IMR-90 (cell line): ENCODE data around the gene TBC1D4.

Experiments used
- BHLHE40 ChIP-seq: fragments of 150-350 bp; IDR thresholded peaks from 2 replicates; pipeline ENCODE4 v1.6.1; 2016; ENCODE audit warnings: mild to moderate bottlenecking, low read depth, low read length
- CTCF ChIP-seq: conservative IDR thresholded peaks from 2 replicates; pipeline ENCODE4 v1.5.1; 2012; ENCODE audit warnings: mild to moderate bottlenecking, low read depth, low read length, improper control_type of control experiment
- FOS ChIP-seq: fragments of 150-350 bp; IDR thresholded peaks from 2 replicates; pipeline ENCODE4 v1.6.1; 2016; ENCODE audit warnings: low read depth, low read length
- MAZ ChIP-seq: IDR thresholded peaks from 2 replicates; pipeline ENCODE4 v1.6.1; 2012; ENCODE audit warnings: low read depth, mild to moderate bottlenecking, low read length, improper control_type of control experiment, moderate library complexity, borderline replicate concordance
- MXI1 ChIP-seq: IDR thresholded peaks from 2 replicates; pipeline ENCODE4 v1.6.1; 2012; ENCODE audit warnings: low read depth, mild to moderate bottlenecking, low read length, moderate library complexity, borderline replicate concordance
- NFE2L2 ChIP-seq: fragments of 150-350 bp; IDR thresholded peaks from 2 replicates; pipeline ENCODE4 v1.6.1; 2016; ENCODE audit warnings: low read depth, mild to moderate bottlenecking, low read length
- POLR2A ChIP-seq: IDR thresholded peaks from 2 replicates; pipeline ENCODE4 v1.6.1; 2012; ENCODE audit warnings: mild to moderate bottlenecking, low read depth, low read length
- RCOR1 ChIP-seq: IDR thresholded peaks from 2 replicates; pipeline ENCODE4 v1.6.1; 2012; ENCODE audit warnings: mild to moderate bottlenecking, low read length, improper control_type of control experiment; ENCODE audit not compliant: insufficient replicate concordance
- RFX5 ChIP-seq: IDR thresholded peaks from 2 replicates; pipeline ENCODE4 v1.8.0; 2012; ENCODE audit warnings: low read depth, mild to moderate bottlenecking, low read length, moderate library complexity
- SMC3 ChIP-seq: fragments of 150-350 bp; IDR thresholded peaks from 2 replicates; pipeline ENCODE4 v1.6.1; 2016; ENCODE audit warnings: low read depth, mild to moderate bottlenecking, antibody characterized with exemption, low read length, moderate library complexity
- USF2 ChIP-seq: fragments of 150-350 bp; IDR thresholded peaks from 2 replicates; pipeline ENCODE4 v1.6.1; 2017; ENCODE audit warnings: mild to moderate bottlenecking, antibody characterized with exemption, low read length, low read depth

GRCh38 chr13:75468098-75468497 lies 13.9 kb downstream of the TBC1D4 start:
- TF ChIP-seq POLR2A: no peak
- no peak for TF ChIP-seq CTCF
- no peak for TF ChIP-seq USF2
- TF ChIP-seq MAZ: no peak
- TF ChIP-seq SMC3: no peak
- TF ChIP-seq FOS: no peak
- TF ChIP-seq MXI1: no peak
- TF ChIP-seq RCOR1: no peak
- no peak for TF ChIP-seq RFX5
- TF ChIP-seq BHLHE40: no peak
- TF ChIP-seq NFE2L2: no peak
